Left lobe of liver (tissue), 2 donors: ENCODE results near the gene TIE1. TPM values are rescaled to one million over a fixed set of nuclear protein-coding genes. Genes with fewer than 3 reads are reported as not detected.

ENCODE experiments used
- ATAC-seq: fragments of 200-7000 bp; cut with Tn5 transposase; one replicate; pipeline ENCODE4 v1.9.1; 2020; ENCODE audit warnings: mild to moderate bottlenecking, moderate library complexity
- DNase-seq: peaks from one replicate; pipeline ENCODE4 v3.0.0-alpha.2; 2020; ENCODE audit warnings: low spot score
- total RNA-seq: library from RNA; stranded (reverse); gene quantifications from one replicate; pipeline ENCODE4 v1.2.1, GENCODE V29; 2021
- donor health status: DM: no; HTN: no; CAD: no; lungs with moderate emphysema.
- donor health status: DM: no; HTN: yes; CAD: no.

The TIE1 gene
- total RNA-seq, 1 donor from 2014 or later = 8.5 TPM

- no peak for DNase-seq
- ATAC-seq = no peak
Observed at GRCh38 chr1:43311521-43311920, 10.7 kb downstream of the TIE1 start.

DNA sequence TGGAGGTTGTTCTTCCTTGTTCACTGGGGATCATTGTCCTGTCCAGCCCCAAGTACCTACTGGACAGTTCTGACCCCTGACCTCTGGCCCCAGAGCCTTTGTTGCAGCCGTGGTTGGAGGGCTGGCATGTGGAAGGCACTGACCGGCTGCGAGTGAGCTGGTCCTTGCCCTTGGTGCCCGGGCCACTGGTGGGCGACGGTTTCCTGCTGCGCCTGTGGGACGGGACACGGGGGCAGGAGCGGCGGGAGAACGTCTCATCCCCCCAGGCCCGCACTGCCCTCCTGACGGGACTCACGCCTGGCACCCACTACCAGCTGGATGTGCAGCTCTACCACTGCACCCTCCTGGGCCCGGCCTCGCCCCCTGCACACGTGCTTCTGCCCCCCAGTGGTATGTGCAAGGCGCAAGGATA lies 11.4 kb downstream of the TIE1 start:
- ATAC-seq (peak; percentile 61), DNase-seq (peak; percentile 62)

- ATAC-seq = peak; percentile 84
- peak; percentile 93 for DNase-seq
Observed at GRCh38 chr1:43312663-43313515, 12.1 kb downstream of the TIE1 start.

DNA sequence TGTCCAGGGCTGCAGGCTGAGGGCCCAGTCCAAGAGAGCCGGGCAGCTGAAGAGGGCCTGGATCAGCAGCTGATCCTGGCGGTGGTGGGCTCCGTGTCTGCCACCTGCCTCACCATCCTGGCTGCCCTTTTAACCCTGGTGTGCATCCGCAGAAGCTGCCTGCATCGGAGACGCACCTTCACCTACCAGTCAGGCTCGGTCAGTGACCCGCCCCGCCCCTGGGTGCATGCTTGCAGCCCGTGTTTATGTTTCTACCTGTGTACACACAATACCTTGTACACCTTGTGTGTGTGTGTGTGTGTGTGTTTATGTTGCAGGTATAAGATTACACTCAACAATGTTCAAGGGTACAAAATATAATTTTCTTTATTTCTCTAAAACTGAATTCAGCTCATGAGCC lies 13.0 kb downstream of the TIE1 start:
- DNase-seq = peak; percentile 90

DNA sequence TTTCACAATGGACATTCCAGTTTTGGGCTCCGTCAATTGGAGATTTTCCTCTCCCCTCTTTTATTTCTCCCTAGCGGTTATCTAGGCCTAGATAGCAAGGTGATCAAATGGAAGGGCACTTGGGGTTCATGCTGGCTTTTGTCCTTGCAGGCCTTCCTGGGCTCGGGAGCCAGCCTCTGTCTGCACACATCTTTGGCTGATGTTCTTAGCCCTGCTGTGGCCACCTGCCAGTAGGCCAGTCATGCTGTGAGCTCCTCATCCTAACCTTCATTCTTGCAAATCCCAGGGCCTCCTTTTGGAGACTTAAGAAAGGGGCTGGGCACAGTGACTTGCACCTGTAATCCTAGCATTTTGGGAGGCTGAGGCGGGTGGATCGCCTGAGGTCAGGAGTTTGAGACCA lies 13.5 kb downstream of the TIE1 start:
- ATAC-seq (no peak), DNase-seq (no peak)

More for the DNA sequence above, 13.0 kb downstream of the TIE1 start:
- ATAC-seq = peak; percentile 73

GRCh38 chr1:43315481-43315880 lies 14.7 kb downstream of the TIE1 start:
- ATAC-seq = no peak
- no peak for DNase-seq

DNA sequence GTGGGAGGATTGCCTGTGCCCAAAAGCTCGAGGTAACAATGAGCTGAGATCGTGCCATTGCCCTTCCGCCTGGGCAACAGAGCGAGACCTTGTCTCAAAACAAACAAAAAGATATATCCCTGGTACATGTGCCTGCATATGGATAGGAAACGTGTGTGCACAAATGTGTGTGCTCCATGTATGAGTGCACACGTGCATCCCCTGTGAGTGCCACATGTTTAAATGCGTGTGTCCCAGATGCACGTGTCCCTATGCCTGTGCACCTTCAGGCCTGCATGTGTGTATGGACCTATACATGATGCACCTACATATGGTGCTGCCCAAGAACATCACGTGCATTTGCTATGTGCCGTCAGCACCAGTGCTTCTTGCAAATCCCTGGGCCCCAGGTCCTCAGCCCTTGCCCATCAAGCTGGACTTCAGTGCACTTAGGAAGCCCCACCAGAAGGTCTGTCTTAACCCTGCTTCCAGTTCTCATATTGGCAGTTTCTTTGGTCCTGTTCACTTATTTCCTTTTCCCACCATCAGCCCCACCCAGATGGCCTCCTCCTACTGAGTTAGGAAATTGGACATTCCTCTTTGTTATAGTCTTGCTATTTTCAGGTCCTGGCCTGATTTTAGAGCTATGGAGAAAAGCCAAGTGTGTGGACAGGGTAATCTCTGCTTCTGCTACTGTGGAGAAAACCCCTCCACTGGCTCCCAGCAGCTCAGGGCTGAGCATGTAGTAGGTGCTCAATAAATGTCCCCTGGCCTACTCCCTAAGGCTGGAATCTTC lies 15.4 kb downstream of the TIE1 start:
- DNase-seq (no peak), ATAC-seq (no peak)

DNA sequence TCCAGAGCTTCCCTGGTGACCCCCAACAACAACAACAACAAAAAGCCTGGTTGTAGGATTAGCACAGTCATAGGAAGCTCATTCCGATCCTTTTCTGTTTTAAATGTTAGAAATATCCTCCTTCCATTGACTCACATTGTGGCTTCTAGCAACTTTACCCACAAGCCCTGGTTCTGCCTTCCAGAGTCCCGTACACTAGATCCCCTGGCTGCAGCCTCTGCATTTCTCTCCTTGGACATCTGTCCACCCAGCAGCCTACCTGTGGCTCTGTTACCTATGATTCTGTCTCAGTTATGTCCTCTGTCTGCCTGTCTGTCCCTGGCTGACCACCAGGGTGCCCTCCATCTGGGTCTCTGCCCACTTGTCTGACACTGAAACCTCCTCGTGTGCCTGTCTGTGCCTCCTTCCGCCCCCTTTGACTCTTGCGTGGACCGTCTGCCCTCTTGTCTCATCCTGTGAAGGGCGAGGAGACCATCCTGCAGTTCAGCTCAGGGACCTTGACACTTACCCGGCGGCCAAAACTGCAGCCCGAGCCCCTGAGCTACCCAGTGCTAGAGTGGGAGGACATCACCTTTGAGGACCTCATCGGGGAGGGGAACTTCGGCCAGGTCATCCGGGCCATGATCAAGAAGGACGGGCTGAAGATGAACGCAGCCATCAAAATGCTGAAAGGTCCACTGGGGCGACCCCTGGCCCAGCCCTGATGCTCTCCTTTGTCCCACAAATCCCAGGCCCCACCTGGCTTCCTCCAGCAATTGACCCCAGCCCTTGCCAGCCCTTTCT lies 16.1 kb downstream of the TIE1 start:
- DNase-seq = no peak
- no peak for ATAC-seq

DNA sequence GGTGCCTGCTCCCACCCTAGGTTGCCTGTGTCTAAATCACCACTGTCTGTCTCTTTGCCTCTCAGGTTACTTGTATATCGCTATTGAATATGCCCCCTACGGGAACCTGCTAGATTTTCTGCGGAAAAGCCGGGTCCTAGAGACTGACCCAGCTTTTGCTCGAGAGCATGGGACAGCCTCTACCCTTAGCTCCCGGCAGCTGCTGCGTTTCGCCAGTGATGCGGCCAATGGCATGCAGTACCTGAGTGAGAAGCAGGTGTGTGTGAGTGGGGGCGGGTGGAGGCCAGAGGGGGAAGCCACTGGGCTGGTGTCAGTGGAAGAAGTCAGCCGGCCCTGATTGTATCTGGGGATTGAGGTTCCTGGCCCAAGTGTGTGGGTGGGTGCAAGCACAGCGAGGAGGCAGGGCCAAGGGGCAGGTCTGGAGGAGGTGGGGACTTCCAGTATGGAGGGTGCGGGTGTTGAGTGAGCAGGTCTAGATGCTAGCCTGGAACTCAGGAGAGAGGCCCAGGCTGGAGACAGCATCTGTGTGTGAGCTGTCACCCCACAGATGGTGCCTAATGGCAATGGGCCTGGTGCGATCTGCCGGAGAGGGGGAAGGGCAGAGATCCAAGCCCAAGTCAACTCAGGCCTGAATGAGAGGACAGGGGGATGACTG lies 17.2 kb downstream of the TIE1 start:
- DNase-seq = no peak
- no peak for ATAC-seq

- DNase-seq = no peak
- no peak for ATAC-seq
Observed at GRCh38 chr1:43318831-43319230, 18.0 kb downstream of the TIE1 start.

GRCh38 chr1:43319288-43319687 lies 18.5 kb downstream of the TIE1 start:
- DNase-seq (no peak), ATAC-seq (no peak)

- DNase-seq (no peak), ATAC-seq (no peak)
Observed at GRCh38 chr1:43319766-43320165, 19.0 kb downstream of the TIE1 start.

GRCh38 chr1:43321331-43321891 lies 20.6 kb downstream of the TIE1 start:
- DNase-seq (no peak), ATAC-seq (no peak)

DNA sequence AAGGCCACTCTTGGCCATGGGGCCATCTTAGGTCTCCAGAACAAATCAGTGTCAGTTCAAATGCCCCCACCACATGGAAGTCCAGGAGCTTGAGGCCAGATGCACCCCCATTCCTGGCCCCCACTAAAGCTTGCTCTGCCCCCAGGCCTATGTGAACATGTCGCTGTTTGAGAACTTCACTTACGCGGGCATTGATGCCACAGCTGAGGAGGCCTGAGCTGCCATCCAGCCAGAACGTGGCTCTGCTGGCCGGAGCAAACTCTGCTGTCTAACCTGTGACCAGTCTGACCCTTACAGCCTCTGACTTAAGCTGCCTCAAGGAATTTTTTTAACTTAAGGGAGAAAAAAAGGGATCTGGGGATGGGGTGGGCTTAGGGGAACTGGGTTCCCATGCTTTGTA lies 21.7 kb downstream of the TIE1 start:
- DNase-seq = no peak
- ATAC-seq = no peak

GRCh38 chr1:43324810-43325209 lies 24.0 kb downstream of the TIE1 start:
- ATAC-seq (no peak), DNase-seq (no peak)

DNA sequence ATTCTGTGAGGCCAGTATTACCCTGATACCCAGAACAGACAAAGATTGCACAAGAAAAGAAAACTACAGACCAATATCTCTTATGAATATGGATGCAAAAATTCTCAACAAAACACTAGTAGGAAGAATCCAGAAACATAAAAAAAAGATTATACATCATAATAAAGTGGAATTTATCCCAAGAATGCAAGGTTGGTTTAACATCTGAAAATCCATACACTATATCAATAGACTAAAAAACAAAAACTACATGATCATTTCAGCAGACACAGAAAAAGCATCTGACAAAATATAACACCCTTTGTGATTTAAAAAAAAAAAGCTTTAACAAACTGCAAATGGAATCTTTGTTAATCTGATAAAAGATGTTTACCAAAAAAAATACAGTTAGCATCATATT lies 24.6 kb downstream of the TIE1 start:
- no peak for DNase-seq
- ATAC-seq = no peak

GRCh38 chr1:43327549-43328292 lies 26.9 kb downstream of the TIE1 start:
- DNase-seq (no peak), ATAC-seq (no peak)

DNA sequence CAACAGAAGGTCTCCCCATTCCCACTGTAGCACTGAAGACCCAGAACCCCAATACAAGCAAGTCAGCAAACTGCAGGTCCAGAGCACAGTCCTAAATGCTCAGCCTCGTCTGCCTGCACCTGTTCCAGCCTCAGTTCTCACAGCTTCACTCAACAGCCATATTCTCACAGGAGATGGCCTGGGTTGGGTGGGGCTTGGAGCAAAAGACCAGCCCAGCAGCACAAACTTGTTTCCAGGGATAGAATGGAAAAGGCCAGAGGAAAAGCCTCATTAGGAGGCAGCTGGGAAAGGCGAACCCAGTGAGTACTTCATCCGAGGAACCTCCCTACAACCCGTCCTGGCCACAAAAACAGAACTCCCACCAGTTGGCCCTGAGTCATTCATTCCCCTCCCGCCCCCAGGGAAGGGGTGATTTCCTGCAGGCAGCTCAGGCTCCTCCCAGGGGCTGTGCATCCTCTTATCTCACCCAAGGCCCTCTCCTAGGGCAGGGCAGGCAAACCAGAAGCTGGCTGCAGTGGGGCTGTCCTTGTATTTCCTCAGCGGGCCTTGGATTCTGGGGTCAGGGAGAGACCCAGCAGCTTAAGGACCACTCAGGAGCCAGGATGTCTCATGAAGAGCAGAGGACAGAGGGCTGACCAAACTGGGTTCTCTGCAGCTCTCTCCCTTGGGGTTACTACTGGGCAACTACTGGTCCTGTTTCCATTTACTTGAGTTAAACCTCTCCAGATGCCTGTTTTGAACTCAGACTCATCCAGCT lies 29.4 kb downstream of the TIE1 start:
- ATAC-seq = peak; percentile 51
- no peak for DNase-seq

- DNase-seq (no peak), ATAC-seq (no peak)
Observed at GRCh38 chr1:43331688-43332087, 30.9 kb downstream of the TIE1 start.
